Testis (tissue), 3 donors: Measurements from ENCODE around the gene GDF9. TPM values are rescaled to one million over a fixed set of nuclear protein-coding genes. Genes with fewer than 3 reads are reported as not detected.

Experiments used
- DNase-seq: peaks from one replicate; pipeline ENCODE4 v3.0.0-alpha.2; 2019
- H3K27ac ChIP-seq, 2 donors: fragments of 200-600 bp; sonication (generic); one replicate each; pipeline ENCODE4 v1.5.1; 2019
- H3K27me3 ChIP-seq: fragments of 200-600 bp; sonication (generic); one replicate; pipeline ENCODE4 v1.5.1; 2019
- H3K36me3 ChIP-seq: fragments of 200-600 bp; sonication (generic); one replicate; pipeline ENCODE4 v1.5.1; 2017; ENCODE audit warnings: low read depth; ENCODE audit errors: missing control alignments
- H3K4me1 ChIP-seq: fragments of 200-600 bp; sonication (generic); one replicate; pipeline ENCODE4 v1.5.1; 2019
- H3K4me3 ChIP-seq, 2 donors: fragments of 200-600 bp; sonication (generic); one replicate each; pipeline ENCODE4 v1.5.1; 2017 to 2019
- H3K9me3 ChIP-seq: fragments of 200-600 bp; sonication (generic); one replicate; pipeline ENCODE4 v1.5.1; 2017
- POLR2A ChIP-seq: fragments of 450-650 bp; IDR thresholded peaks from one replicate; pipeline ENCODE4 v1.6.1; 2017; ENCODE audit warnings: antibody characterized with exemption, mild to moderate bottlenecking, moderate library complexity
- WGBS, 2 donors: methylation state at CpG; one replicate each; pipeline ENCODE4 v1.1.5; 2018; 5-methylcytosine and 5-hydroxymethylcytosine counted together
- intact Hi-C: fragments of 100-400 bp; cut with DNase I; formaldehyde crosslinking; loops from one replicate; pipeline ENCODE4 v1.15.1; 2023; ENCODE audit warnings: low total_unique reads
- polyA plus RNA-seq: library from polyadenylated mRNA; stranded (reverse); fragments of 350-450 nt; fragmentation: Illumina TruSeq; extraction: RNeasy Lipid Tissue Mini Kit (QIAGEN cat#74804); gene quantifications from one replicate; pipeline ENCODE4 v1.2.3, GENCODE V29; 2014; ENCODE audit warnings: low read depth, low replicate concordance; ENCODE audit not compliant: insufficient read depth
- total RNA-seq, 2 donors: library from RNA; depleted of rRNA; stranded (reverse); fragments of >200 nt; gene quantifications; one replicate each; pipeline ENCODE4 v1.2.3, GENCODE V29; 2016
- TF ChIP-seq, protein P1 (sequence below), 3 experiments: fragments of 450-650 bp in 2 of 3; fragments of 200-600 bp in 1 of 3; sonication (generic) in 1 of 3; IDR thresholded peaks; one replicate each; pipeline ENCODE4 v1.5.1; 2016 to 2019; ENCODE audit warnings: antibody characterized with exemption in 3 of 3, mild to moderate bottlenecking in 2 of 3, moderate library complexity in 1 of 3

Gene GDF9
- total and polyA plus RNA-seq, 3 donors from 2014 or later, result 5.7 to 14.2 (median 13.5) TPM

- Histone ChIP-seq H3K4me3 (no peak overlapping the region), H3K4me1 (no peaks in the 10 kb centered on the region), H3K36me3 (no peaks in the 10 kb centered on the region), H3K27me3 (no peaks in the 10 kb centered on the region), H3K9me3 (no peaks in the 10 kb centered on the region), H3K27ac (no peak overlapping the region)
- intact Hi-C loops, result no loop called here
- WGBS, 2 donors, result 71 to 86% methylated on average over 2 of the region's 2 CpGs
- DNase-seq, result no peak
- TF ChIP-seq, protein P1, sequence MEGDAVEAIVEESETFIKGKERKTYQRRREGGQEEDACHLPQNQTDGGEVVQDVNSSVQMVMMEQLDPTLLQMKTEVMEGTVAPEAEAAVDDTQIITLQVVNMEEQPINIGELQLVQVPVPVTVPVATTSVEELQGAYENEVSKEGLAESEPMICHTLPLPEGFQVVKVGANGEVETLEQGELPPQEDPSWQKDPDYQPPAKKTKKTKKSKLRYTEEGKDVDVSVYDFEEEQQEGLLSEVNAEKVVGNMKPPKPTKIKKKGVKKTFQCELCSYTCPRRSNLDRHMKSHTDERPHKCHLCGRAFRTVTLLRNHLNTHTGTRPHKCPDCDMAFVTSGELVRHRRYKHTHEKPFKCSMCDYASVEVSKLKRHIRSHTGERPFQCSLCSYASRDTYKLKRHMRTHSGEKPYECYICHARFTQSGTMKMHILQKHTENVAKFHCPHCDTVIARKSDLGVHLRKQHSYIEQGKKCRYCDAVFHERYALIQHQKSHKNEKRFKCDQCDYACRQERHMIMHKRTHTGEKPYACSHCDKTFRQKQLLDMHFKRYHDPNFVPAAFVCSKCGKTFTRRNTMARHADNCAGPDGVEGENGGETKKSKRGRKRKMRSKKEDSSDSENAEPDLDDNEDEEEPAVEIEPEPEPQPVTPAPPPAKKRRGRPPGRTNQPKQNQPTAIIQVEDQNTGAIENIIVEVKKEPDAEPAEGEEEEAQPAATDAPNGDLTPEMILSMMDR (IDR thresholded peaks at IDR 0.05), result no peak
- no peak for TF ChIP-seq POLR2A
Observed at GRCh38 chr5:132816083-132816482, 50.2 kb downstream of the GDF9 start.

- Histone ChIP-seq H3K4me3 (no peak overlapping the region), H3K27ac (no peak overlapping the region), H3K27me3 (no peaks in the 10 kb centered on the region), H3K4me1 (no peaks in the 10 kb centered on the region), H3K36me3 (no peaks in the 10 kb centered on the region), H3K9me3 (no peaks in the 10 kb centered on the region)
- intact Hi-C loops, result no loop called here
- DNase-seq, result no peak
- WGBS, 2 donors, result 87 to 98% methylated on average over 1 of the region's 1 CpG
- no peak for TF ChIP-seq POLR2A
- TF ChIP-seq, protein P1 (IDR thresholded peaks at IDR 0.05), result no peak
Observed at GRCh38 chr5:132815454-132815853, 50.8 kb downstream of the GDF9 start.

DNA sequence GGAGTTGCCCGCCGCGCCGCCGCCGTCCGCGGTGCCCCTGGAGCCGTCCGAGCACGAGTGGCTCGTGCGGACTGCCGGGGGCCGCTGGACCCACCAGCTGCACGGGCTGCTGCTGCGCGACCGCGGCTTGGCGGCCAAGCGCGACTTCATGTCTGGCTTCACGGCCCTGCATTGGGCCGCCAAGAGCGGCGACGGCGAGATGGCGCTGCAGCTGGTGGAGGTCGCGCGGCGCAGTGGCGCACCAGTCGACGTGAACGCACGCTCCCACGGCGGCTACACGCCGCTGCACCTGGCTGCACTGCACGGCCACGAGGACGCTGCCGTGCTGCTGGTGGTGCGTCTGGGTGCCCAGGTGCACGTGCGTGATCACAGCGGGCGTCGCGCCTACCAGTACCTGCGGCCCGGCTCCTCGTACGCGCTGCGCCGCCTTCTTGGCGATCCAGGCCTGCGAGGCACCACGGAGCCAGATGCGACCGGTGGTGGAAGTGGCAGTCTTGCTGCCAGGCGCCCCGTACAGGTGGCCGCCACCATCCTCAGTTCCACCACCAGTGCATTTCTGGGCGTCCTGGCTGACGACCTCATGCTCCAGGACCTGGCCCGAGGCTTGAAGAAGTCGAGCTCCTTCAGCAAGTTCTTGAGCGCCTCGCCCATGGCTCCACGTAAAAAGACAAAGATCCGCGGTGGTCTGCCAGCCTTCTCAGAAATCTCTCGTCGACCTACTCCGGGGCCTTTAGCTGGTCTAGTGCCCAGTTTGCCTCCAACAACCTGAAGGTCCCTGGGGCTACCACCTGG lies 51.6 kb downstream of the GDF9 start:
- no peak for TF ChIP-seq POLR2A
- TF ChIP-seq, protein P1 (IDR thresholded peaks at IDR 0.05), result no peak
- Histone ChIP-seq H3K4me1 (no peaks in the 10 kb centered on the region), H3K36me3 (no peaks in the 10 kb centered on the region), H3K9me3 (no peaks in the 10 kb centered on the region), H3K27me3 (no peaks in the 10 kb centered on the region), H3K4me3 (peak overlapping the region; percentile 48 to 60), H3K27ac (no peak overlapping the region)
- 64 to 79% methylated on average over 32 to 37 of the region's 81 CpGs for WGBS, 2 donors
- DNase-seq, result peak; percentile 24
- intact Hi-C loops, result no loop called here

DNA sequence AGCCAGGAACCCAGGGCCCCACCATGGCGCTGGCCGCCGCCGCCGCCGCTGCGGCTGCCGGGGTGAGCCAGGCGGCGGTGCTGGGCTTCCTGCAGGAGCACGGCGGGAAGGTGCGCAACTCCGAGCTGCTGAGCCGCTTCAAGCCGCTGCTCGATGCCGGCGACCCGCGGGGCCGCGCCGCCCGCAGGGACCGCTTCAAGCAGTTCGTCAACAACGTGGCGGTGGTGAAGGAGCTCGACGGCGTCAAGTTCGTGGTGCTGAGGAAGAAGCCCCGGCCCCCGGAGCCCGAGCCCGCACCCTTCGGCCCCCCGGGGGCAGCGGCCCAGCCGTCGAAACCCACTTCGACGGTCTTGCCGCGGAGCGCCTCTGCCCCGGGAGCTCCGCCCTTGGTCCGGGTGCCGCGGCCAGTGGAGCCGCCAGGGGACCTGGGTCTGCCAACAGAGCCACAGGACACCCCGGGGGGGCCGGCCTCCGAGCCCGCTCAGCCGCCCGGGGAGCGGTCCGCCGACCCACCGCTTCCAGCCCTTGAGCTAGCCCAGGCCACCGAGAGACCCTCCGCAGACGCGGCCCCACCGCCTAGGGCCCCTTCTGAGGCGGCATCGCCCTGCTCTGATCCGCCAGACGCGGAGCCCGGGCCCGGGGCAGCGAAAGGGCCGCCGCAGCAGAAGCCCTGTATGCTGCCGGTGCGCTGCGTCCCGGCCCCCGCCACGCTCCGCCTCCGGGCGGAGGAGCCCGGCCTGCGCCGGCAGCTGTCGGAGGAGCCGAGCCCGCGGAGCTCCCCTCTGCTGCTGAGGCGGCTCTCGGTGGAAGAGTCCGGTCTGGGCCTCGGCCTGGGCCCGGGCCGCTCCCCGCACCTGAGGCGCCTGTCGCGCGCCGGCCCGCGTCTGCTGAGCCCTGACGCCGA lies 52.4 kb downstream of the GDF9 start:
- intact Hi-C loops, result no loop called here
- no peak for TF ChIP-seq POLR2A
- TF ChIP-seq, protein P1 (IDR thresholded peaks at IDR 0.05), result no peak
- H3K4me3 ChIP-seq, result peak overlapping the region; percentile 48 to 60
- WGBS, 2 donors, result 5% methylated on average over 56 of the region's 110 CpGs; no CpG with 5 or more reads in 1 of the 2 donors
- H3K27me3 ChIP-seq, result no peaks in the 10 kb centered on the region
- peak overlapping the region; percentile 29 to 45 for H3K27ac ChIP-seq
- no peaks in the 10 kb centered on the region for H3K36me3 ChIP-seq
- no peaks in the 10 kb centered on the region for H3K4me1 ChIP-seq
- H3K9me3 ChIP-seq, result no peaks in the 10 kb centered on the region
- peak; percentile 22 for DNase-seq
